ENCODE results near the gene GJC2.
"Not testable (repeated sequence)": the region's sequence is repeated elsewhere in the genome, so short reads cannot be mapped to it uniquely, and the experiment has no call there.

Gene GJC2

GRCh38 chr1:228149406-228150119, at the start of gene GJC2:
Gene GJC2 (plus strand): TSS chr1:228149930. CDS start chr1:228157759, 7,829 bp downstream.
- no peak for DNase-seq

GRCh38 chr1:228100822-228101613, 48.7 kb upstream of the GJC2 start:
- DNase-seq, result no peak

- DNase-seq, result no peak
Measured at GRCh38 chr1:228101614-228101993, 48.1 kb upstream of the GJC2 start.

GRCh38 chr1:228101994-228102790, 47.5 kb upstream of the GJC2 start:
- DNase-seq, result no peak

GRCh38 chr1:228102791-228103620, 46.7 kb upstream of the GJC2 start, which contains the start of gene C1orf35:
Gene C1orf35 (minus strand): TSS chr1:228103325. CDS start chr1:228103227, 98 bp downstream.
- peak; percentile 92 for DNase-seq

GRCh38 chr1:228104526-228105269, 45.0 kb upstream of the GJC2 start:
- DNase-seq, result no peak

GRCh38 chr1:228105270-228105995, 44.3 kb upstream of the GJC2 start:
- no peak for DNase-seq

- no peak for DNase-seq
Measured at GRCh38 chr1:228105996-228106799, 43.5 kb upstream of the GJC2 start.

- DNase-seq, result no peak
Measured at GRCh38 chr1:228106800-228107054, 43.0 kb upstream of the GJC2 start.

- no peak for DNase-seq
Measured at GRCh38 chr1:228107636-228108035, 42.1 kb upstream of the GJC2 start.

GRCh38 chr1:228108055-228108690, 41.6 kb upstream of the GJC2 start:
- no peak for DNase-seq

GRCh38 chr1:228108742-228109072, 41.0 kb upstream of the GJC2 start:
- DNase-seq, result no peak

- DNase-seq, result peak; percentile 100
Measured at GRCh38 chr1:228109073-228109961, 40.4 kb upstream of the GJC2 start, which contains the start of gene MRPL55. Gene MRPL55 (minus strand): TSS chr1:228109299. CDS start chr1:228108260, 1,039 bp downstream.

- no peak for DNase-seq
Measured at GRCh38 chr1:228109962-228110488, 39.7 kb upstream of the GJC2 start.

- DNase-seq, result no peak
Measured at GRCh38 chr1:228110556-228110955, 39.2 kb upstream of the GJC2 start.

GRCh38 chr1:228111315-228111714, 38.4 kb upstream of the GJC2 start:
- DNase-seq, result not testable (repeated sequence)

GRCh38 chr1:228112167-228112566, 37.6 kb upstream of the GJC2 start:
- DNase-seq, result no peak

- DNase-seq, result no peak
Measured at GRCh38 chr1:228112617-228113016, 37.1 kb upstream of the GJC2 start.

- DNase-seq, result no peak
Measured at GRCh38 chr1:228114827-228115226, 34.9 kb upstream of the GJC2 start.
